Stomach (tissue), 9 donors: ENCODE results near the gene GBE1. TPM values are rescaled to one million over a fixed set of nuclear protein-coding genes. Genes with fewer than 3 reads are reported as not detected.

Experiments used
- DNase-seq, 2 donors: peaks; one replicate each; pipeline versions ENCODE4 v3.0.0 to v3.0.0-alpha.2; 2013 to 2019
- H3K27ac ChIP-seq, 5 donors: fragments of 200-600 bp in 4 of 5; sonication (generic) in 4 of 5; one replicate each; pipeline ENCODE4 v1.5.1; 2013 to 2019; ENCODE audit warnings: mild to moderate bottlenecking in 1 of 5, moderate library complexity in 1 of 5
- H3K27me3 ChIP-seq, 3 donors: fragments of 200-600 bp; sonication (generic); one replicate each; pipeline ENCODE4 v1.5.1; 2017 to 2019; ENCODE audit warnings: mixed run types in 1 of 3
- H3K36me3 ChIP-seq, 4 donors: fragments of 200-600 bp; sonication (generic); 1 replicate in 3 of 4; 2 replicates in 1 of 4; pipeline ENCODE4 v1.5.1; 2016 to 2019
- H3K4me1 ChIP-seq, 4 donors: fragments of 200-600 bp; sonication (generic); one replicate each; pipeline ENCODE4 v1.5.1; 2016 to 2019
- H3K4me3 ChIP-seq, 4 donors: fragments of 200-600 bp; sonication (generic) in 3 of 4; one replicate each; pipeline ENCODE4 v1.5.1; 2016 to 2019; ENCODE audit warnings: mild to moderate bottlenecking in 1 of 4
- H3K9me3 ChIP-seq, 4 donors: fragments of 200-600 bp; sonication (generic); one replicate each; pipeline ENCODE4 v1.5.1; 2016 to 2019
- EP300 ChIP-seq: sonication (generic); formaldehyde crosslinking; IDR thresholded peaks from one replicate; pipeline ENCODE4 v1.6.1; 2017; ENCODE audit warnings: antibody characterized with exemption
- POLR2A ChIP-seq, 4 donors: fragments of 450-650 bp; IDR thresholded peaks; one replicate each; pipeline ENCODE4 v1.6.1; 2016; ENCODE audit warnings: antibody characterized with exemption in 4 of 4, control low read depth in 2 of 4, mild to moderate bottlenecking in 1 of 4, moderate library complexity in 1 of 4
- POLR2AphosphoS5 ChIP-seq, 3 donors: sonication (generic); formaldehyde crosslinking; IDR thresholded peaks; one replicate each; pipeline ENCODE4 v1.6.1; 2016; ENCODE audit warnings: antibody characterized with exemption in 3 of 3
- WGBS, 5 donors: extraction: QIAGEN DNeasy Blood & Tissue Kit in 3 of 5; methylation state at CpG; one replicate each; pipeline versions ENCODE4 v1.1.5 to v1.1.7; 2013 to 2018; 5-methylcytosine and 5-hydroxymethylcytosine counted together
- intact Hi-C: fragments of 100-400 bp; cut with DNase I; formaldehyde crosslinking; loops from one replicate; pipeline ENCODE4 v1.15.1; 2023; ENCODE audit warnings: low total_unique reads
- polyA plus RNA-seq, 3 donors: library from polyadenylated mRNA; stranded (reverse); fragments of 200-250 nt; gene quantifications; one replicate each; pipeline ENCODE4 v1.2.3, GENCODE V29; 2013
- total RNA-seq, 5 donors: library from RNA; depleted of rRNA; stranded (reverse); fragments of >200 nt; gene quantifications; one replicate each; pipeline versions ENCODE4 v1.1.0 to v1.2.3, GENCODE V29; 2014 to 2016
- TF ChIP-seq, protein P1 (sequence below), 7 experiments: fragments of 450-650 bp in 4 of 7; fragments of 200-600 bp in 3 of 7; sonication (generic) in 3 of 7; IDR thresholded peaks; one replicate each; pipeline ENCODE4 v1.5.1; 2016 to 2019; ENCODE audit warnings: antibody characterized with exemption in 7 of 7, control low read depth in 2 of 7, mild to moderate bottlenecking in 1 of 7
- donor health status: healthy with polysubstance abuse.
- donor health status: Bipolar disorder and iron deficiency.
- donor health status: healthy.

The GBE1 gene
- total and polyA plus RNA-seq, 8 donors = 8.2 to 57.1 (median 11.6) TPM

DNA sequence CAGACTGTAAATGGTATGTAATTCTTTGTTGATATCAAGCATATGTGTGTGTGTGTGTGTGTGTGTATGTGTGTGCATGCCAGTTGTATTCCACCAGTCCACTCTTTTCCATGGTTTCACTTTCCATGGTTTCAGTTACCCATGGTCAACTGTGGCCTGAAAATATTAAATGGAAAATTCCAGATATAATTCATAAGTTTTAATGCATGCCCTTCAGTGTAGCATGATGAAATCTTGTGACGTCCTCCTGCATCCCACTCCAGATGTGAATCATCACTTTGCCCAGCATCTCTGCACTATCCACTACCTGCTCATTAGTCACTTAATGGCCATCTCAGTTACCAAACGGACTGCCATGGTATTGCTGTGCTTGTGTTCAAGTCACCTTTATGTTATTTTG lies 215.9 kb downstream of the GBE1 start:
- DNase-seq = no peak

DNA sequence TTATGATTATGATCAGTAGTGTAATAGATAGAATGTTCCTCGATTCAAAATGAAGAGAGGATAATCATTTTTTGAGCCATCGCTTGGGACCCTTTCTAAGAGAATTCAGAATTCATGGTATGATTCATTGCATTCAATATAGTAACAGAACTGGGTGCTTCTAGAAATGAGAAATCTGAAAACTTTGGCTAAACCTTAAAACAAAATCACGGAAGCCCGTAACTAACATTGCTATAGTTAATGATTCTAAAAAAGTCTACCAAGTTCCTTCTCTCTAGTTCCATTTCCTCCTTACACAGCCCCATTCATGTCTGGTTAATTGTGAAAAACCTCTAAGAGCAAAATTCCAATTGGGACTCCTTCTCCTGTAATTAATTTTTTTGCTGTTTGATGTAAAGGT lies 217.1 kb downstream of the GBE1 start:
- 84 to 97% (median 91%) methylated on average over 4 of the region's 4 CpGs for WGBS, 5 donors
- no peak for DNase-seq
- Histone ChIP-seq H3K9me3 (peaks cover 0 to 5% (median 0%) of the 10 kb centered on the region in 4 donors), H3K36me3 (peaks cover 0 to 5% (median 0%) of the 10 kb centered on the region in 4 donors), H3K4me3 (no peak overlapping the region), H3K27me3 (no peaks in the 10 kb centered on the region), H3K27ac (no peak overlapping the region), H3K4me1 (no peaks in the 10 kb centered on the region)
- intact Hi-C loops = no loop called here
- TF ChIP-seq POLR2AphosphoS5 (IDR thresholded peaks at IDR 0.05) (no peak), EP300 (no peak), POLR2A (IDR thresholded peaks at IDR 0.05) (no peak)
- TF ChIP-seq, protein P1, sequence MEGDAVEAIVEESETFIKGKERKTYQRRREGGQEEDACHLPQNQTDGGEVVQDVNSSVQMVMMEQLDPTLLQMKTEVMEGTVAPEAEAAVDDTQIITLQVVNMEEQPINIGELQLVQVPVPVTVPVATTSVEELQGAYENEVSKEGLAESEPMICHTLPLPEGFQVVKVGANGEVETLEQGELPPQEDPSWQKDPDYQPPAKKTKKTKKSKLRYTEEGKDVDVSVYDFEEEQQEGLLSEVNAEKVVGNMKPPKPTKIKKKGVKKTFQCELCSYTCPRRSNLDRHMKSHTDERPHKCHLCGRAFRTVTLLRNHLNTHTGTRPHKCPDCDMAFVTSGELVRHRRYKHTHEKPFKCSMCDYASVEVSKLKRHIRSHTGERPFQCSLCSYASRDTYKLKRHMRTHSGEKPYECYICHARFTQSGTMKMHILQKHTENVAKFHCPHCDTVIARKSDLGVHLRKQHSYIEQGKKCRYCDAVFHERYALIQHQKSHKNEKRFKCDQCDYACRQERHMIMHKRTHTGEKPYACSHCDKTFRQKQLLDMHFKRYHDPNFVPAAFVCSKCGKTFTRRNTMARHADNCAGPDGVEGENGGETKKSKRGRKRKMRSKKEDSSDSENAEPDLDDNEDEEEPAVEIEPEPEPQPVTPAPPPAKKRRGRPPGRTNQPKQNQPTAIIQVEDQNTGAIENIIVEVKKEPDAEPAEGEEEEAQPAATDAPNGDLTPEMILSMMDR (IDR thresholded peaks at IDR 0.05) = no peak

More for the DNA sequence above, 215.9 kb downstream of the GBE1 start:
- 92 to 98% (median 95%) methylated on average over 2 of the region's 2 CpGs for WGBS, 5 donors
- H3K27me3 ChIP-seq = no peaks in the 10 kb centered on the region
- H3K9me3 ChIP-seq = peaks cover 0 to 5% (median 0%) of the 10 kb centered on the region in 4 donors
- no peaks in the 10 kb centered on the region for H3K4me1 ChIP-seq
- H3K27ac ChIP-seq = no peak overlapping the region
- TF ChIP-seq POLR2A (IDR thresholded peaks at IDR 0.05) = no peak
- TF ChIP-seq EP300 = no peak
- no peak for TF ChIP-seq POLR2AphosphoS5 (IDR thresholded peaks at IDR 0.05)
- TF ChIP-seq, protein P1 (IDR thresholded peaks at IDR 0.05) = no peak
- H3K36me3 ChIP-seq = peaks cover 0 to 5% (median 0%) of the 10 kb centered on the region in 4 donors
- intact Hi-C loops = no loop called here
- no peak overlapping the region for H3K4me3 ChIP-seq

DNA sequence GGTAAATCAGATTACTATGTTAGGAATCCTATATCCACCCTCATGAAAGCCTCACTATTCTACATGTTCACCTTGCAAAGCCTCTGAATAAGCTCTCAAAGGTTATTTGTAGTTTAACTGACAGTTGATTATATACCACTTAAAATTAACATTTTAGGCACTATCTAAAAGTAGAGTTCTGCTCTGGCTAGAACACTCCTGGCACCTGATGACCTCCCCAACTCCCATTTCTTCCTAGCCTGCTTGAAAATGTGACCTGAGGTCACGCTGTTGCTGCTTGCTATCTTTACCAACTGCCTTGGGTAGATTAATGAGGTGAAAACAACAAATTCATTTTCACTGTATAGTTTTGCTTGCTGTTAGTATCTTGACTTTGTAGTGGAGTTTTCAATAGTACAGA lies 220.7 kb downstream of the GBE1 start:
- intact Hi-C loops = no loop called here
- no peak for DNase-seq
- Histone ChIP-seq H3K36me3 (no peaks in the 10 kb centered on the region), H3K4me3 (no peak overlapping the region), H3K9me3 (no peaks in the 10 kb centered on the region), H3K27ac (no peak overlapping the region), H3K4me1 (no peaks in the 10 kb centered on the region), H3K27me3 (no peaks in the 10 kb centered on the region)
- 77 to 100% (median 88%) methylated on average over 1 of the region's 1 CpG for WGBS, 5 donors
- TF ChIP-seq POLR2A (IDR thresholded peaks at IDR 0.05) = no peak
- TF ChIP-seq POLR2AphosphoS5 (IDR thresholded peaks at IDR 0.05) = no peak
- no peak for TF ChIP-seq EP300
- TF ChIP-seq, protein P1 (IDR thresholded peaks at IDR 0.05) = no peak

DNA sequence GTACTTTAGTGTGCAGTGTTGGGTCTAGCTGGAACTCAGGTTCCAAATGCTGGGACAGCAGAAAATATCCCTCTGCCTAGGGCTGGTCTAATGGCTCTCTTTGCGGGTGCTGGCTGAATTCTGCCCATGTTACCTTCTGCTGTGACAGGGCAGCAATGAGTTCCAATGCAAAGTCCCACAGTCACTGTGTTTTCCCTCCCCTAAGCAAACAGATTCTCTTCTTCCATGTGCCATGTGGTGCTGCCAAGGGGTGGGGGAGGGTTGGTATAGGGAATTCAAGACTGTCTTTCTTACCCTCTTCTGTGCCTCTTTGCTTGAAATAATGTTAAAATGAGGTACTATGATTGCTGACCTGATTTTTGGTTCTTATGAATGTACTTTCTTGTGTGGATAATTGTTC lies 229.6 kb downstream of the GBE1 start:
- intact Hi-C loops = no loop called here
- WGBS, 5 donors = 29 to 100% (median 94%) methylated on average over 1 of the region's 1 CpG

More for the DNA sequence above, 229.6 kb downstream of the GBE1 start:
- H3K27ac ChIP-seq = no peak overlapping the region
- H3K27me3 ChIP-seq = no peaks in the 10 kb centered on the region
- no peak for TF ChIP-seq POLR2AphosphoS5 (IDR thresholded peaks at IDR 0.05)
- TF ChIP-seq, protein P1 (IDR thresholded peaks at IDR 0.05) = no peak
- TF ChIP-seq POLR2A (IDR thresholded peaks at IDR 0.05) = no peak
- TF ChIP-seq EP300 = no peak
- no peak overlapping the region for H3K4me3 ChIP-seq
- peaks cover 0 to 49% (median 46%) of the 10 kb centered on the region in 4 donors for H3K36me3 ChIP-seq
- no peak for DNase-seq
- H3K9me3 ChIP-seq = peaks cover 0 to 5% (median 0%) of the 10 kb centered on the region in 4 donors
- H3K4me1 ChIP-seq = no peaks in the 10 kb centered on the region
